Upper lobe of left lung (tissue), 6 donors: ENCODE results near the gene PIGL. TPM values are rescaled to one million over a fixed set of nuclear protein-coding genes. Genes with fewer than 3 reads are reported as not detected.

Experiments used
- ATAC-seq, 2 donors: fragments of 200-7000 bp; cut with Tn5 transposase; one replicate each; pipeline ENCODE4 v1.9.1; 2022; ENCODE audit warnings: mild to moderate bottlenecking in 2 of 2, moderate library complexity in 2 of 2; ENCODE audit not compliant: low FRiP score in 2 of 2
- DNase-seq, 2 donors: peaks; one replicate each; pipeline ENCODE4 v3.0.0-alpha.2; 2019 to 2020
- H3K27ac ChIP-seq, 4 donors: fragments of 200-600 bp; sonication (generic); one replicate each; pipeline ENCODE4 v1.5.1; 2016 to 2019
- H3K27me3 ChIP-seq, 4 donors: fragments of 200-600 bp; sonication (generic); one replicate each; pipeline ENCODE4 v1.5.1; 2017 to 2019
- H3K36me3 ChIP-seq, 4 donors: fragments of 200-600 bp; sonication (generic); one replicate each; pipeline ENCODE4 v1.5.1; 2016 to 2019
- H3K4me1 ChIP-seq, 4 donors: fragments of 200-600 bp; sonication (generic); one replicate each; pipeline ENCODE4 v1.5.1; 2018 to 2019
- H3K4me3 ChIP-seq, 4 donors: fragments of 200-600 bp; sonication (generic); one replicate each; pipeline ENCODE4 v1.5.1; 2017 to 2019; ENCODE audit warnings: mild to moderate bottlenecking in 2 of 4, moderate library complexity in 1 of 4
- H3K9me3 ChIP-seq, 4 donors: fragments of 200-600 bp; sonication (generic); one replicate each; pipeline ENCODE4 v1.5.1; 2018 to 2019
- CTCF ChIP-seq, 6 experiments: fragments of 450-650 bp in 4 of 6; fragments of 200-600 bp in 2 of 6; sonication (generic) in 2 of 6; IDR thresholded peaks; one replicate each; pipeline ENCODE4 v1.5.1; 2016 to 2019; ENCODE audit warnings: antibody characterized with exemption in 6 of 6
- EP300 ChIP-seq, 4 donors: sonication (generic); formaldehyde crosslinking; IDR thresholded peaks; one replicate each; pipeline ENCODE4 v1.5.1; 2017; ENCODE audit warnings: antibody characterized with exemption in 4 of 4, control low read depth in 2 of 4
- POLR2A ChIP-seq, 4 donors: fragments of 450-650 bp; IDR thresholded peaks; one replicate each; pipeline ENCODE4 v1.5.1; 2016 to 2017; ENCODE audit warnings: antibody characterized with exemption in 4 of 4, mild to moderate bottlenecking in 2 of 4
- POLR2AphosphoS5 ChIP-seq, 2 donors: sonication (generic); formaldehyde crosslinking; IDR thresholded peaks; one replicate each; pipeline ENCODE4 v1.5.1; 2017; ENCODE audit warnings: antibody characterized with exemption in 2 of 2
- WGBS, 2 donors: methylation state at CpG; one replicate each; pipeline ENCODE4 v1.1.5; 2017 to 2018; 5-methylcytosine and 5-hydroxymethylcytosine counted together
- total RNA-seq, 6 donors: library from RNA; depleted of rRNA in 4 of 6; stranded (reverse); fragments of >200 nt in 4 of 6; gene quantifications; one replicate each; pipeline versions ENCODE4 v1.1.0 to v1.2.1, GENCODE V29; 2016 to 2021
- donor health status: DM: no; HTN: no; CAD: no; lungs with moderate emphysema.
- donor health status: DM: no; HTN: yes; CAD: no; lungs with severe emphysema.

PIGL gene
- total RNA-seq, result 100 to 1,000 TPM in 1 of 6 donors, 10 to 100 TPM in 5; 20.8 to 207 (median 53.1) TPM

GRCh38 chr17:16217002-16217635 lies at the start of gene PIGL:
PIGL (plus strand) TSS chr17:16217210; CDS start chr17:16217227, 17 bp downstream.
- TF ChIP-seq POLR2AphosphoS5 (IDR thresholded peaks at IDR 0.05), result peak; percentile 89 to 92
- peak in 3 of 4 donors; percentile 53 to 62 (median 55) for TF ChIP-seq POLR2A (IDR thresholded peaks at IDR 0.05)
- TF ChIP-seq CTCF (IDR thresholded peaks at IDR 0.05), result no peak
- peak; percentile 86 to 92 for ATAC-seq
- Histone ChIP-seq H3K36me3 (no peaks in the 10 kb centered on the region), H3K4me3 (peak within 1 kb of the TSS; percentile 84 to 95 (median 90)), H3K27me3 (no peaks in the 10 kb centered on the region), H3K4me1 (peaks cover 31 to 50% (median 41%) of the 10 kb centered on the region in 4 donors), H3K9me3 (no peaks in the 10 kb centered on the region), H3K27ac (peak within 1 kb of the TSS; percentile 95 to 98 (median 96))
- peak; percentile 64 to 93 for DNase-seq
- 0% methylated on average over 20 to 25 of the region's 29 CpGs for WGBS, 2 donors

DNA sequence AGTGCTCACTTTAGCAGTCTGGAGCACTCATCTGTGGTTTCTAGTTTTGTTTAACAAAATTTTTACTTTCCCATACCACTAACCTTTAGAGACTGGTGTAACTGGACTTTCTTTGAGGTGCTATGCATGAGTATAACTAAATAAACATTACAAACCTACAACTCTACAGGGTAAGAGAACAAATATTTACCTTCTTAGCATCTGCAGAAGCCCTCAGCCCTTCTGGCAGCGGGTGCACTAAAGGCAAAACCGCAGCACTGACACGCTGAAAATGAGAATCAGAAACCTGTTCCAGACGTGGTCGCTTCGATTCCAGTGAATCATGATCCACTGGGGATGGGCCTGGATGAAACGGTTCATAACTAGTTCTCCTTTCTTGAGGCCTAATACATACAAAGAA lies 45.4 kb upstream of the PIGL start:
- DNase-seq (peak in 1 of 2 donors; percentile 36), ATAC-seq (peak; percentile 29 to 84)

DNA sequence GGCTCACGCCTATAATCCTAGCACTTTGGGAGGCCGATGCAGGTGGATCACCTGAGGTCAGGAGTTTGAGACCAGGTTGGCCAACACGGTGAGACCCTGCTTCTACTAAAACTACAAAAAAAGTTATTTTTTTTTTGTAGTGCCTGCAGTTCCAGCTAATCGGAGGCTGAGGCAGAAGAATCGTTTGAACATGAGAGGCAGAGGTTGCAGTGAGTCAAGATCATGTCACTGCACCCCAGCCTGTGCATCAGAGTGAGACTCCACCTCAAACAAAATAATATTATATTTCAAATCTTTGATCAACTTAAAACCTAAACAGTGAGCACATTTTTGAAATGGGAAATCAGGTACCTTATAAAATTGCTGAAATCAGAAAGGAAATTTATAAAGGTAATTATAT lies 38.2 kb upstream of the PIGL start:
- 97% methylated on average over 5 of the region's 5 CpGs for WGBS, 2 donors
- Histone ChIP-seq H3K4me3 (no peak overlapping the region), H3K27me3 (no peaks in the 10 kb centered on the region)

More for the DNA sequence above, 45.4 kb upstream of the PIGL start:
- Histone ChIP-seq H3K4me1 (peaks cover 0 to 11% (median 3%) of the 10 kb centered on the region in 4 donors), H3K27me3 (no peaks in the 10 kb centered on the region), H3K9me3 (no peaks in the 10 kb centered on the region), H3K36me3 (peaks cover 0 to 38% (median 4%) of the 10 kb centered on the region in 4 donors), H3K4me3 (no peak overlapping the region), H3K27ac (no peak overlapping the region)
- 78 to 84% methylated on average over 7 of the region's 7 CpGs for WGBS, 2 donors
- TF ChIP-seq POLR2A (IDR thresholded peaks at IDR 0.05) (no peak), CTCF (IDR thresholded peaks at IDR 0.05) (no peak), POLR2AphosphoS5 (IDR thresholded peaks at IDR 0.05) (no peak), EP300 (IDR thresholded peaks at IDR 0.05) (no peak)

GRCh38 chr17:16181581-16181980 lies 35.4 kb upstream of the PIGL start:
- no peak for ATAC-seq
- Histone ChIP-seq H3K9me3 (no peaks in the 10 kb centered on the region), H3K27me3 (no peaks in the 10 kb centered on the region), H3K27ac (no peak overlapping the region), H3K4me1 (no peaks in the 10 kb centered on the region), H3K4me3 (no peak overlapping the region), H3K36me3 (peaks cover 0 to 26% (median 12%) of the 10 kb centered on the region in 4 donors)
- no peak for TF ChIP-seq EP300 (IDR thresholded peaks at IDR 0.05)
- no peak for TF ChIP-seq CTCF (IDR thresholded peaks at IDR 0.05)
- no peak for TF ChIP-seq POLR2AphosphoS5 (IDR thresholded peaks at IDR 0.05)
- no peak for TF ChIP-seq POLR2A (IDR thresholded peaks at IDR 0.05)
- 89 to 96% methylated on average over 1 of the region's 1 CpG for WGBS, 2 donors
- DNase-seq, result no peak

More for the DNA sequence above, 38.2 kb upstream of the PIGL start:
- ATAC-seq, result no peak
- no peak for DNase-seq
- TF ChIP-seq POLR2AphosphoS5 (IDR thresholded peaks at IDR 0.05), result no peak
- no peak for TF ChIP-seq CTCF (IDR thresholded peaks at IDR 0.05)
- H3K9me3 ChIP-seq, result no peaks in the 10 kb centered on the region
- H3K27ac ChIP-seq, result no peak overlapping the region
- peaks cover 0 to 5% (median 0%) of the 10 kb centered on the region in 4 donors for H3K36me3 ChIP-seq
- no peaks in the 10 kb centered on the region for H3K4me1 ChIP-seq

GRCh38 chr17:16187642-16188041 lies 29.4 kb upstream of the PIGL start:
- DNase-seq, result no peak
- H3K4me3 ChIP-seq, result no peak overlapping the region
- H3K9me3 ChIP-seq, result no peaks in the 10 kb centered on the region
- H3K27me3 ChIP-seq, result no peaks in the 10 kb centered on the region
- peaks cover 0 to 56% (median 21%) of the 10 kb centered on the region in 4 donors for H3K36me3 ChIP-seq
- 88 to 93% methylated on average over 5 of the region's 5 CpGs for WGBS, 2 donors
- H3K27ac ChIP-seq, result no peak overlapping the region
- H3K4me1 ChIP-seq, result peaks cover 0 to 3% (median 0%) of the 10 kb centered on the region in 4 donors
- ATAC-seq, result no peak
- TF ChIP-seq POLR2AphosphoS5 (IDR thresholded peaks at IDR 0.05), result no peak
- no peak for TF ChIP-seq POLR2A (IDR thresholded peaks at IDR 0.05)
- no peak for TF ChIP-seq CTCF (IDR thresholded peaks at IDR 0.05)
- TF ChIP-seq EP300 (IDR thresholded peaks at IDR 0.05), result no peak
